GM04504 (cell line): ENCODE data around the gene SELENON.

Experiments
- DNase-seq: peaks from one replicate; pipeline ENCODE4 v3.0.0-alpha.2; 2012; ENCODE audit warnings: low read depth

SELENON gene

GRCh38 chr1:25793585-25794170 is 6.3 kb upstream of the SELENON start:
- no peak for DNase-seq

DNA sequence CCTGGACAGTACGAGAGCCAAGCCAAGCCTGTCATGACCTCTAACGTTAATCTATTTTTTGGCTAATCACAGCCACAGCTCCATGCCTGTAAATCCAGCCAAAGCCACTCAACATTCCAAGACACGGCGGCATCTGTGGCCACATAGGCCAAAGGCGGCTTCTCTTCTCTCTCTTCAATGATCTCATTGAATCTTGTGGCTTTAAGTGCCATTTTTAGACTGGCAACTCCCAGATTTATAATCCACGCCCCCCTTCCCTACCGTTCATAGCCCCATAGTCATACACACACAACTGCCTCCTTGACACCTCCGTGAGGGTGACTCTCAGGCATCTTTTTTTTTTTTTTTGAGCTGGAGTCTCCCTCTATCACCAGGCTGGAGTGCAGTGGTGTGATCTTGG is 5.7 kb upstream of the SELENON start:
- DNase-seq, result no peak

DNA sequence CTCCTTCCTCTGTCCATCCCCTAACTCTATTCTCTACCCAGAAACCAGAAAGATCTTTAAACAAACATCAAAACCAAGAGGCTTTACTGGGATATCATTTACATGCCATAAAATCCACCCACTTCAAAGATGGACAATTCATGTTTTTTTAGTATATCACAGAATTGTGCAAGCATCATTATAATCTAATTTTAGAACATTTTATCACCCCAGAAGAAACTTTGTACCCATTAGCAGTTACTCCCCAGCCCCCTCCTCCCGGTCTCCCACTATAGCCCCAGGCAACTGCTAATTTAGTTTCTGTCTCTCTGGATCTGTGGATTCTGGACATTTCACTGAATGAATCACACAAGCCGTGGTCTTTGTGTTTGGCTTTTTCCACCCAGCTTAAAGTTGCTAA is 4.8 kb upstream of the SELENON start:
- no peak for DNase-seq

DNA sequence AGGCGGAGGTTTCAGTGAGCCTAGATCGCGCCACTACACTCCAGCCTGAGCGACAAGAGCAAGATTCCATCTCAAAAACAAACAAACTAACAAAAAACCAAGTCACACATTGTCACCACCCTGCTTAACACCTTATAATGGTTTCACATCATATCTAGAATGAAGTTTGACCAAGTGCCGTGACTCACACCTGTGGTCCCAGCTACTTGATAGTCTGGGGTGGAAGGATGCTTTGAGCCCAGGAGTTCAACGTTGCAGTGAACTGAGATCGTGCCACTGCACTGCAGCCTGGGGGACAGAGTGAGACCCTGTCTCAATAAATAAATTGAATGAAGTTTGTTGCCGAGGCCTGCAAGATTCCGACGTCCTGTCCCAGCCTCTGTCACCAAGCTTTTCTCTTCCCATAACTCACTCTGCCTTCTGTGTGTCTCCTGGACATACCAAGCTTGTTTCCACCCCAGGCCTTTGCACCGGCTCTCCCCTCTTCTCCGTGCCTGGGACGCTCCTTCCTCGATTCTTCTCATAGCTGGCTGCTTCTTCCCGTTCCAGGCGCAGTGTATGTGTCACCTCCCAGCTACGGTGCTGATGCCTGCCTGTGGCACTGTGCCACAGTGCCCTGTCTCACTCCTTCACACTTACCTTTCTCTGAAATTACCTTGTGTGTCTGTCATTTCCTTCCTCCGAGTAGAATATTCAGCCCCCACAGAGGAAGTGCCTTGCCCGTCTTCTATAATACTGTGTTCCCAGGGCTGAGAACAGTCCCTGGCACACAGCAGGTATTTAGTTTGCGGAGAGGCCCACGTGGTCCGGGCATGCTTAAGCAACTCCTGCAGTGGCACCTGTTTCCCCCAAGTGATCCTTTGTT is 3.8 kb upstream of the SELENON start:
- no peak for DNase-seq

DNA sequence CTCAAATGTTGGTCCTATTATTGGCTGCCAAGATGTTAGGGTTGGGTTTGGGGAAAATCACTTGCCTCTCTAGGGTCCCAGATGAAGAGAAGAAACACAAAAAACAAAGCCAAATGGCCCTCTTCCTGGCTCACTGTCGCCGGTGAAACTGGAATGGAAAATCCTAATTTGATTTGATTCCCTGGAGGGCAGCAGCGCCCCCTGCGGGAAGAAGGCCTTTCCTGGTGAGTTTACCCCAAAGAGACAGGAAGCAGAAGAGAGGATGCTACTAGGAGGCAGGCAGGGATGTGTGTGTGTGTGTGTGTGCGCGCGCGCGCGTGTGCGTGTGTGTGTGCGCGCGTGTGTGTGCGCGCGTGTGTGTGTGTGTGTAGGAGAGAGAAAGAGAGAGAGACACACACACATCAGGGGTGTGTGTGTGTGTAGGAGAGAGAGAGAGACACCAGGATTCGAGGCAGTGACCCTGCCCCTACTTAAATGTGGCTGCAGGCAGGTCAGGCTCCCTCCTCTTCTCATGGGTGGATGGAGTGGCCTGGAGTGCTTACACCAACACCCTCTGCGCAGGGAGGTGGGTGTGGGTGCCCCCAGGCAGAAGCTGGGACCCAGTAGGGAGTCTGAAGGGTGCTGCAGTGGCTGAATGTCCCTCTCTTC is 3.1 kb upstream of the SELENON start:
- DNase-seq, result peak; percentile 47

- no peak for DNase-seq
Measured at GRCh38 chr1:25797939-25798338, 2.1 kb upstream of the SELENON start.

DNA sequence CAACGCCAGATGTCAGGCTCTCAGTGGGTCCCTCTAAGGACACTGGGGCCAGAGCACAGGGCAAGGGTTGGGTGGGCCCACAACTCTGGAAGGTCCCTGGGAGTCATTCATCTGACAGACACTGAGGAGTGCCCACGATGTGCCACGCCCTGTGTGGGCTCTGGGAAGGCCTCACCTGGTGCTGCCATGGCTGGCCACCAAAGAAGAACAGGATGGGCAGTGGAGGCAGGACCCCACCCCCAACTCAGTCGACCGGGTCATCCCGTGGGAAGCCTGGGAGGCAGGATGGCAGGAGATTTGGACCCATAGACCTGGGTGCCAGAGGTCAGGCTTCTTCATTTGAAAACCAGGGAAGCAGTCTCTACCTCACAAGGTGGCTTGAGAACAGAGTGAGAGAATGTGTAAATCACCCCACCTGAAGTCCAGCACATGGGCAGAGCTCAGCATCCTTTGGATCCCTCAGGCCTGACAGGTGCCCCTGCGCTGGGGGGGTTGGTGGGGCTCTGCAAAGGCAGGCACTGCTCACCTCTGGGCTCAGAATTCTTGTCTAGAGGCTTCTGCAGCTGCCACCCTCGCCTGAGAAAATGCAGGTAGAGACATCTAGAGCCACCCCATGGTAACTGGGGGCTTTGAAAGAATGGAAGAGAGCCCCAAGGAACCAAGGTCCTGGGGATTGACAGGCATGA is 1.2 kb upstream of the SELENON start:
- DNase-seq, result no peak

GRCh38 chr1:25799352-25799934 is 550 bp upstream of the SELENON start:
- DNase-seq, result no peak

DNA sequence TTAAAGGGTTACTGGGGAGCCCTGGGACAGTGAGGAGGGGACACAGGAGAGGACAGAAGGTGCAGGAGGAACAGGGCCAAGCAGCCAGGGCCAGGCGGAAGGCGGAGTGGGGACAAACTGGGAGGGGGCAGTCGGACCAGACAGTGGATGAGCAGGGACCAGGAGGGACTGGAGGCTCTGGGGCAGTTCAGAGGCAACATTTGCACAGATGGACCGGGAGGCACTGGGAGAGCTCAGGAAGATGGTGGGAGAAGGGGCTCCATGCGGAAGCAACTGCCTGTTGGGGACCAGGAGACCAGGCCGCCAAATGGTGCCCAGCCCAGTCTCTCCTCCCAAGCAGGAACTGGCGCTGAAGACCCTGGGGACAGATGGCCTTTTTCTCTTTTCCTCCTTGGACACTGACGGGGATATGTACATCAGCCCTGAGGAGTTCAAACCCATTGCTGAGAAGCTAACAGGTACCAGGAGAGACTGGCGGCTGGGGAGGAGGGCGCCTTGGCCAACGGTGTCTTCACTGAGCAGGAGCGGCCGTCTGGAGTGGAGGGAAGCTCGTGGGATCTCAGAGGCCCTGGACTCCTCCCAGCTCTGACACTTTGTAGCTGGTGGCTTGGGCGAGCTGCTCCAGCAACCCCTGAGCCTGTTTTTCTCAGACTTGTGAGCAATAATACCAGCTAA is 847 bp downstream of the SELENON start:
- no peak for DNase-seq

DNA sequence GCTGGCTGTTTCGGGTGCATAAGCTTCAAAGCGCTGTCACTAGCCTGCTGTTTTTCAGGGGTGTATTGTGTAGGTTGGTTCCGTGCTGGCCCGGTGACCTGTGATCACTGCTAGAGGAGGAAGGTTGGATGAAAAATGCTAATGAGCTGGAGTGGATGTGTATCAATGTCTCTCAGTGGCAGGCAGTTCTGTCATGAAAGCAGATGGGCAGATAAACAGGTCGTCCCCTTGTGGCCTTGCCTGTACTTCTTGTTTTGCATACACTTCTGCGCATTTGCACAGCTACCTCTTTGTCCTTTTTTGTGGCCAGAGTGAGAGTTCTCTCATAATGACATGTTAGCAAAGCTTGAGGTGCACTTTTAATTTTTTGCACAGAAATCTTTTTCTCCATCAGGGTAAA is 2.9 kb downstream of the SELENON start:
- no peak for DNase-seq

GRCh38 chr1:25803368-25803767 is 3.4 kb downstream of the SELENON start:
- no peak for DNase-seq

- no peak for DNase-seq
Measured at GRCh38 chr1:25804244-25804963, 4.4 kb downstream of the SELENON start.

DNA sequence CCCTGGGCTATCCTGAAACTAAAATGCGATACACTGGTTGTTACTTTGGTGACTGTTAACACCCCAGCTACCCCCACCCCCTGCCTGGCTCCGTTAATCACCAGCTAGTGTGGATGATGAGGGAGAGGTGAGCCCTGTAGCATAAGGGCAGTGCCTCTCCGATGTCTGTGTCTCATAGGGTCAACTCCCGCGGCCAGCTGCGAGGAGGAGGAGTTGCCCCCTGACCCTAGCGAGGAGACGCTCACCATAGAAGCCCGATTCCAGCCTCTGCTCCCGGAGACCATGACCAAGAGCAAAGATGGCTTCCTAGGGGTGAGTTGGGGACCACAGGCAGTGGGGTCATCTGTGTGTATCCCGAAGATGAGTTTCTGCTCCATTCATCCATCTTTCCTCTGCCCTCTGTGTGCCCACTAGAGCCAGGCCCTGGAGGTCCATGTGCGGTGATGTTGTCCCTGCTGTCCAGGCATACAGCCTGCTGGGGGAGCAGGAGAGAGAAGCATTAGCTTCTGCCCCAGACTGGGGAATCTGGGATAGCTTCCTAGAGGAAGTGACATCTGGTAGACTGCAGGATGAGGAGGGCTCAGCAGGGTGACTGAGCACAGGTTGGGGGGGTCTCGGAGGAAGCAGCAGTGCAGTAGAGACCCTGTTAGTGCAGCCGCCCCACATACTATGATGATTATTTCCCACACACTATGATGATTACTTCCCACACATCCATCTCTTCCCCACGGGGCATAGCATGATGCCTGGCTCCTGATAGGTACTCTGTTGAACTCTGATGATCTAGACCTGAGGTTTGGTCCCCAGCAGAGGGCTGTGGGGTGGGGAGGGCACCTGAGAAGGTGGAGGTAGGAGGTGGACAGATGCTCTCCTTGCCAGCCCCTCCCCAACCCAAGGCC is 5.2 kb downstream of the SELENON start:
- DNase-seq, result no peak

DNA sequence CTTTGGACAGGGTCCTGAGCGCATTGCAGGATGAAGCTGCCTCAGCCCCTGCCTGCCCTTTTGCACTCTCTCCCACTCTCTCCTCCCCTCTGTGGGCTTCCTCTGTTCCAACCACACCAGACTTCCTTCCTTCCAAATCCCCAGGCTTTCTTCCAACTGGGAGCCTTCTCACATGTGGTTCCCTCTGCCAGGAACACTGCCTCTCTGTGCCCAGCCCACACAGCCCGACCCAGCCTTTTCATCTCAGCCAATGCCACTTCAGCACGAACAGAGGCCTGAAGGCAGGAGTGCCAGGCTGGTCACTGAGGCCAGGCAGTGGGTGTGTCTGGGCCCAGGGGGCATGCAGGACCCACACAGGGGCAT is 5.9 kb downstream of the SELENON start:
- no peak for DNase-seq

GRCh38 chr1:25806418-25806817 is 6.4 kb downstream of the SELENON start:
- no peak for DNase-seq

- DNase-seq, result no peak
Measured at GRCh38 chr1:25807480-25808390, 7.7 kb downstream of the SELENON start.

DNA sequence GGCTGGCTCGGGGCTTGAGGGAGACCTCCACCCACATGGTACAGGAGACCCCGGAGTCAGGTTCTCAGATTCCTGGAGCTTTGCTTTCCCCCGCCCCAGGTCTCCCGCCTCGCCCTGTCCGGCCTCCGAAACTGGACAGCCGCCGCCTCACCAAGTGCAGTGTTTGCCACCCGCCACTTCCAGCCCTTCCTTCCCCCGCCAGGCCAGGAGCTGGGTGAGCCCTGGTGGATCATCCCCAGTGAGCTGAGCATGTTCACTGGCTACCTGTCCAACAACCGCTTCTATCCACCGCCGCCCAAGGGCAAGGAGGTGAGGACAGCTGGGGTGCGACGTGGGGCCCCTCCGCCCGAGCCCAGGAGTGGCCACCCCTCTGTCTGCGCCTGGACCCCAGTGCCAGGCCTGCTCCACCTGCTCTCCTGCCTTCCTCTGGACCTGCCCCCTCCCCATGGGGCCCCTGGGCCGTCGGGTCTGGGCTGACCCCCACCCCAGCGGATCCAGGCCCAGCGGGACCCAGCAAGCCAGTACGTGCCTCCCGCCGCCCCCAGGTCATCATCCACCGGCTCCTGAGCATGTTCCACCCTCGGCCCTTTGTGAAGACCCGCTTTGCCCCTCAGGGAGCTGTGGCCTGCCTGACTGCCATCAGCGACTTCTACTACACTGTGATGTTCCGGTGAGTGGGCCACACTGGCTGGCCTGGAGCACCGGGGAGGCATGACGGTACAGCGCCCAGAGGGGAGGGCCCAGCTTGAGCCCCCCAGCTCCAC is 8.7 kb downstream of the SELENON start:
- DNase-seq, result no peak

GRCh38 chr1:25809283-25809926 is 9.4 kb downstream of the SELENON start:
- DNase-seq, result no peak
